Neuronal stem cell (in vitro differentiated cells): ENCODE results near the gene DLST.
A peak's percentile ranks its signal among the peaks of the same experiment; 100 is the strongest.
"Not testable (repeated sequence)": the region's sequence is repeated elsewhere in the genome, so short reads cannot be mapped to it uniquely, and the experiment has no call there.

Experiments
- DNase-seq: peaks from one replicate; pipeline ENCODE4 v3.0.0-alpha.2; 2013; ENCODE audit warnings: low spot score
- H2AFZ ChIP-seq: one replicate; pipeline ENCODE4 v1.6.1; 2013; ENCODE audit warnings: mild to moderate bottlenecking, low read length, inconsistent platforms
- H2AK5ac ChIP-seq: 2 replicates; pipeline ENCODE4 v1.6.1; 2013; ENCODE audit warnings: low read depth, mild to moderate bottlenecking, inconsistent platforms, low read length, moderate library complexity, mixed read lengths
- H2BK120ac ChIP-seq: 2 replicates; pipeline ENCODE4 v1.6.1; 2013; ENCODE audit warnings: low read depth, mild to moderate bottlenecking, inconsistent platforms, low read length, moderate library complexity, mixed read lengths
- H2BK12ac ChIP-seq: one replicate; pipeline ENCODE4 v1.6.1; 2013; ENCODE audit warnings: low read length, inconsistent platforms
- H2BK15ac ChIP-seq: 2 replicates; pipeline ENCODE4 v1.6.1; 2013; ENCODE audit warnings: mild to moderate bottlenecking, low read length, inconsistent platforms, mixed read lengths
- H2BK5ac ChIP-seq: one replicate; pipeline ENCODE4 v1.6.1; 2013; ENCODE audit warnings: inconsistent platforms, mild to moderate bottlenecking, low read length, moderate library complexity
- H3K14ac ChIP-seq: one replicate; pipeline ENCODE4 v1.6.1; 2013; ENCODE audit warnings: low read length, inconsistent platforms
- H3K18ac ChIP-seq: 2 replicates; pipeline ENCODE4 v1.6.1; 2013; ENCODE audit warnings: low read length, inconsistent platforms
- H3K23ac ChIP-seq: 2 replicates; pipeline ENCODE4 v1.6.1; 2013; ENCODE audit warnings: low read depth, mild to moderate bottlenecking, mixed read lengths, low read length, inconsistent platforms; ENCODE audit not compliant: poor library complexity
- H3K27ac ChIP-seq: replicated peaks from 3 replicates; pipeline ENCODE4 v1.5.1; 2013; ENCODE audit warnings: low read length, inconsistent platforms
- H3K27me3 ChIP-seq, 3 experiments: 2 replicates each; pipeline ENCODE4 v1.6.1; 2013; ENCODE audit warnings: low read length in 3 of 3, mild to moderate bottlenecking in 2 of 3, inconsistent platforms in 1 of 3, low read depth in 1 of 3, mixed read lengths in 1 of 3, moderate library complexity in 1 of 3; ENCODE audit not compliant: control insufficient read depth in 3 of 3, insufficient read depth in 3 of 3
- H3K36me3 ChIP-seq, 2 donors: replicated peaks in 1 of 2; 2 replicates each; pipeline ENCODE4 v1.6.1; 2013; ENCODE audit warnings: low read length in 2 of 2; ENCODE audit not compliant: control insufficient read depth in 2 of 2, insufficient read depth in 2 of 2
- H3K4ac ChIP-seq: 2 replicates; pipeline ENCODE4 v1.6.1; 2013; ENCODE audit warnings: inconsistent platforms, mild to moderate bottlenecking, low read length, moderate library complexity
- H3K4me1 ChIP-seq, 2 donors: 1 replicate in 1 of 2; 2 replicates in 1 of 2; pipeline ENCODE4 v1.6.1; 2013; ENCODE audit warnings: low read length in 2 of 2, low read depth in 1 of 2; ENCODE audit not compliant: control insufficient read depth in 2 of 2, insufficient read depth in 1 of 2
- H3K4me2 ChIP-seq: one replicate; pipeline ENCODE4 v1.6.1; 2013; ENCODE audit warnings: mild to moderate bottlenecking, low read length, inconsistent platforms; ENCODE audit not compliant: insufficient read depth, poor library complexity, severe bottlenecking
- H3K4me3 ChIP-seq, 2 donors: 2 replicates each; pipeline ENCODE4 v1.5.1; 2013; ENCODE audit warnings: low read length in 2 of 2, mild to moderate bottlenecking in 2 of 2, inconsistent platforms in 1 of 2, moderate library complexity in 1 of 2
- H3K79me1 ChIP-seq: one replicate; pipeline ENCODE4 v1.6.1; 2013; ENCODE audit warnings: low read depth, mild to moderate bottlenecking, inconsistent platforms, low read length, moderate library complexity
- H3K9ac ChIP-seq: one replicate; pipeline ENCODE4 v1.6.1; 2013; ENCODE audit warnings: mild to moderate bottlenecking, low read depth, low read length, inconsistent platforms; ENCODE audit not compliant: poor library complexity
- H3K9me3 ChIP-seq, 2 donors: replicated peaks in 1 of 2; 2 replicates each; pipeline versions ENCODE3 to v1.6.1; 2013; ENCODE audit warnings: low read length in 2 of 2, mild to moderate bottlenecking in 2 of 2, inconsistent platforms in 1 of 2, low read depth in 1 of 2, mixed read lengths in 1 of 2, moderate library complexity in 1 of 2; ENCODE audit not compliant: control insufficient read depth in 2 of 2, insufficient read depth in 1 of 2
- H4K8ac ChIP-seq: one replicate; pipeline ENCODE4 v1.6.1; 2013; ENCODE audit warnings: low read depth, mild to moderate bottlenecking, inconsistent platforms, low read length, moderate library complexity
- H4K91ac ChIP-seq: one replicate; pipeline ENCODE4 v1.6.1; 2013; ENCODE audit warnings: low read length, low read depth, mild to moderate bottlenecking, inconsistent platforms; ENCODE audit not compliant: poor library complexity
- WGBS, 2 donors: extraction: QIAGEN DNeasy Blood & Tissue Kit; methylation state at CpG; one replicate each; pipeline ENCODE4 v1.1.7; 2013; ENCODE audit warnings: missing lambda C conversion rate in 2 of 2, mixed read lengths in 1 of 2; ENCODE audit not compliant: insufficient read length in 2 of 2, insufficient replicate concordance in 1 of 2; ENCODE audit errors: extremely low coverage in 2 of 2; 5-methylcytosine and 5-hydroxymethylcytosine counted together

Gene DLST

DNA sequence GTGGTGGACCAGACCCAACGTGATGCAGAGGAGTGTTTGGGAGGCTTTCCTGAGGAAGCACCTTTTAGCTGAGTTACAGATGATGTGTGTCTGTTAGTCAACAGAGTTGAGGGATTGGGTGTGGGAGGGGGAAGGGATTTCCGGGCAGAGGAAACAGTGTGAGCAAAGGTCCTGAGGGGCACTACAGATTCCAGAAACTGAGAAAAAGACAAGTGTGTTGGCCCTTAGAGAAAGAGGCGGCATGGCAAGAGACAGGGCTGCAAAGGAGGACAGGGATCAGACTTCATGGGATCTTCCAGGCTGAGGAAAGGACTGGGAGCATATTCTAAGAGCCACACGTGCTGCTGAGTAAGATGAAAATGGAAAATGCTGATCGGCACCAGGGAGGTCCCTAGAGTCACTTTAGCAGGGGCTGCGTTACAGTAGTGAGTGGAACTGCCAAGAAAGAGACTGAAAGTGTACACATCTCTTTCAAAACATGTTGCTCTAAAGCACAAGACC is 50.7 kb downstream of the DLST start:
- DNase-seq = no peak

DNA sequence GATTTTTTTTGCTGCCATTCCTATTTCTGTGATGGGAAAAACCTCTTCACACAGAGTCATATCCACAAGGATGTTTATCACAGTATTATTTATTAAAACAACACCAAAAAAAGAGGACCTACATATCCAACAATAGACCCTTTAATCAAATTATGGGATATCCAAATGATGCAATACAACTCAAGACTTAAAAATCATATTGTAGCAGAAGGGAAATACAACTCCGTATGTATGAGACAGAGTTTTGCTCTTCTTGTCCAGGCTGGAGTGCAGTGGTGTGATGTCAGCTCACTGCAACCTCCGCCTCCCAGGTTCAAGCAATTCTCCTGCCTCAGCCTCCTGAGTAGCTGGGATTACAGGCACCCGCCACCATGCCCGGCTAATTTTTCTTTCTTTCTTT is 51.2 kb downstream of the DLST start:
- not testable (repeated sequence) for H2AK5ac ChIP-seq, H3K4me2 ChIP-seq, H3K14ac ChIP-seq, H2BK5ac ChIP-seq, H2BK120ac ChIP-seq, H3K4me1 ChIP-seq, H3K23ac ChIP-seq, H3K27ac ChIP-seq, H3K36me3 ChIP-seq, H3K9me3 ChIP-seq, H3K18ac ChIP-seq, DNase-seq, H4K91ac ChIP-seq, H2AFZ ChIP-seq, H2BK12ac ChIP-seq, H2BK15ac ChIP-seq, H3K4me3 ChIP-seq, H3K9ac ChIP-seq, H3K4ac ChIP-seq, H3K79me1 ChIP-seq, H4K8ac ChIP-seq
- H3K27me3 ChIP-seq = peaks cover 0 to 23% (median 0%) of the 10 kb centered on the region in 3 experiments
- no CpG with 5 or more reads among the region's 4 CpGs for WGBS, 2 donors

More for the DNA sequence above, 50.7 kb downstream of the DLST start:
- Histone ChIP-seq H3K27ac (no peak overlapping the region), H3K18ac (no peak overlapping the region), H3K79me1 (no peaks in the 10 kb centered on the region), H4K91ac (no peak overlapping the region), H2BK12ac (no peak overlapping the region), H3K14ac (no peak overlapping the region), H3K27me3 (peaks cover 0 to 25% (median 0%) of the 10 kb centered on the region in 3 experiments), H3K4me1 (peaks cover 4 to 8% of the 10 kb centered on the region in 2 donors), H3K4me2 (no peak overlapping the region), H2AFZ (peak overlapping the region; percentile 49), H3K4ac (no peak overlapping the region), H2BK120ac (no peak overlapping the region), H4K8ac (no peak overlapping the region), H3K9me3 (peaks cover 0 to 1% of the 10 kb centered on the region in 2 donors), H3K9ac (peak overlapping the region; percentile 10), H3K36me3 (no peaks in the 10 kb centered on the region), H2BK5ac (no peak overlapping the region), H2BK15ac (no peak overlapping the region), H3K23ac (no peak overlapping the region), H3K4me3 (no peak overlapping the region), H2AK5ac (no peak overlapping the region)
- no CpG with 5 or more reads among the region's 6 CpGs for WGBS, 2 donors

DNA sequence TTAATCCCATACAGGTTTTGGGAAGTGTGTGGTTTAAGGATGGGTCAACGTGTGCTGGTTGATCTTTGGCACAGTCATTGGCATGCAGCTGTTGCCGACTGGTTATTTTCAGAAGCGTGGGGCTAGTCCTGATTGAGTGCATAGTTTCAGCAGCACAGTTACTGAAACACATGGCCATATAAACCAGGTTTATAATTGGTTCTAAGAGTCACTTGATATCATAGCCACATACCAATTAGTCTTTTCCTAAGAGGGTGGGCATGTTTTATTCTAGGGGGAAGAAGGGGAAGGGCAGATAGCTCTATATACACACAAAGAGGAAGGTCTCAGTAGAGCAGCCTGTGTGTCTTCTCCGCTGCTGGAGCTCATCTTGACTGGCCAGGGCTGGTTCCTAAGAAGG is 52.3 kb downstream of the DLST start:
- H2BK5ac ChIP-seq = no peak overlapping the region
- H3K79me1 ChIP-seq = no peaks in the 10 kb centered on the region
- WGBS, 2 donors = no CpG with 5 or more reads among the region's 4 CpGs
- H3K27me3 ChIP-seq = peaks cover 0 to 31% (median 0%) of the 10 kb centered on the region in 3 experiments
- H3K4ac ChIP-seq = no peak overlapping the region
- H3K4me3 ChIP-seq = no peak overlapping the region
- no peak for DNase-seq
- peaks cover 0 to 1% of the 10 kb centered on the region in 2 donors for H3K9me3 ChIP-seq
- H3K4me1 ChIP-seq = peaks cover 4 to 8% of the 10 kb centered on the region in 2 donors
- H3K27ac ChIP-seq = no peak overlapping the region
- peak overlapping the region; percentile 79 for H2AFZ ChIP-seq
- no peak overlapping the region for H3K4me2 ChIP-seq
- H4K91ac ChIP-seq = no peak overlapping the region
- H3K9ac ChIP-seq = no peak overlapping the region
- no peak overlapping the region for H2AK5ac ChIP-seq
- H2BK15ac ChIP-seq = no peak overlapping the region
- no peak overlapping the region for H2BK120ac ChIP-seq
- H3K36me3 ChIP-seq = no peaks in the 10 kb centered on the region
- H3K23ac ChIP-seq = no peak overlapping the region
- no peak overlapping the region for H2BK12ac ChIP-seq
- H3K18ac ChIP-seq = no peak overlapping the region
- no peak overlapping the region for H3K14ac ChIP-seq
- no peak overlapping the region for H4K8ac ChIP-seq

DNA sequence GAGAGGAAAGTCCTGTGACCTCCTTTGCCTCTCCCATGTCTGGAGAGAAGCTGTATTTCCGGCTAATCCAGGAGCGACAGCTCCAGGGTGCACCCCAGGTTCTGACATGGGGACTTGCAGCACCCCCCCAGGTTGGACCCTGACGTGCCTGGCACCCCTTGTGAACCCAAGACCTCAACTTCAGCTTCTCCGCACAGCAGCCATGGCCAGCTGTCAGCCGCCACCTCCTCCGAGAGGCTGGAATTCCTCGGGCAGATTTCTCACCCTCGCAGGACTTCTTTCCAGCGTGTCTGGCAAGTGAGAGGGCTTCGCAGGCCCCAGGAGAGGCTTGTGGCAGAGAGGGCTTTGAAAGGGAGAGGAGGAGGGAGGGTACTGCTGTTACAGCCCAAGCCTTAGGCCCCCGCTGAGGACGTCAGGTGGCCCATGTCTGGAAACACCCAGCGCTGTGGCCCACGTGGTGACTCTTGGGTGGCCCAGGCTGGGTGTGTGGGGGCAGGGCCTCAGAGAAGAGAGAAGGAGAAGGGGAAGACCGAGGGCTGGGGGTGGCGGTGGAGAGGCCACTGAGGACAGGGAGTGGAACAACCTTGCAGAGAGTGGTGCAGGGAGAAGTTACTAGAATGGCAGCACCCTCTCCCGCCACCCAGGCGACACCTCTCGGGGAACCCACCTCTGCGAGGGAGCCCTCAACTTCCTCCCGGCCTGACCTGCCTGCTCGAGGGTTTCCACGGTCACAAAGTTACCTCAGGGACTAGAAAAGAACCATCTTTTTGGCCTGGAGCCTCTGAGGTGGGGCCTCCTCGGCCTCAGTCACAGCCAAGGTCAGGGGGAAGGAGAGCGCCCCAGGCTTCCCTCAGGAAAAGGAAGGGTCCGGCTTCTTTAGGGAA is 53.0 kb downstream of the DLST start:
- Histone ChIP-seq H3K27ac (no peak overlapping the region), H3K4me3 (peak overlapping the region in 1 of 2 donors; percentile 11), H2AK5ac (no peak overlapping the region), H3K9ac (no peak overlapping the region), H3K4me1 (peaks cover 4 to 8% of the 10 kb centered on the region in 2 donors), H3K4ac (no peak overlapping the region), H3K14ac (peak overlapping the region; percentile 38), H3K23ac (peak overlapping the region; percentile 8), H2BK15ac (peak overlapping the region; percentile 15), H3K79me1 (no peaks in the 10 kb centered on the region), H2BK120ac (no peak overlapping the region), H3K9me3 (no peaks in the 10 kb centered on the region), H4K91ac (no peak overlapping the region), H3K4me2 (no peak overlapping the region), H3K27me3 (peaks cover 0 to 29% (median 0%) of the 10 kb centered on the region in 3 experiments), H2AFZ (peak overlapping the region; percentile 79), H2BK5ac (peak overlapping the region; percentile 53), H2BK12ac (peak overlapping the region; percentile 41), H3K18ac (peak overlapping the region; percentile 65), H3K36me3 (no peaks in the 10 kb centered on the region), H4K8ac (no peak overlapping the region)
- WGBS, 2 donors = no CpG with 5 or more reads among the region's 26 CpGs
- DNase-seq = no peak
